Neural progenitor cell (in vitro differentiated cells): ENCODE results near the gene PUM1. TPM values are rescaled to one million over a fixed set of nuclear protein-coding genes. Genes with fewer than 3 reads are reported as not detected.

Experiments
- DNase-seq: peaks from one replicate; pipeline ENCODE4 v3.0.0-alpha.2; 2016; ENCODE audit warnings: low spot score
- H2AFZ ChIP-seq: fragments of 200-600 bp; sonication (generic); replicated peaks from 2 replicates; pipeline ENCODE4 v1.6.1; 2016; ENCODE audit warnings: antibody characterized with exemption
- H3F3A ChIP-seq: fragments of 200-600 bp; sonication (generic); 2 replicates; pipeline ENCODE4 v1.6.1; 2016; ENCODE audit warnings: antibody characterized with exemption, low read depth
- H3K27ac ChIP-seq: fragments of 200-600 bp; sonication (generic); 2 replicates; pipeline ENCODE4 v1.5.1; 2016; ENCODE audit warnings: mild to moderate bottlenecking
- H3K27me3 ChIP-seq: fragments of 200-600 bp; sonication (generic); 2 replicates; pipeline ENCODE4 v1.6.1; 2016; ENCODE audit warnings: mild to moderate bottlenecking, moderate library complexity
- H3K36me3 ChIP-seq: fragments of 200-600 bp; sonication (generic); 2 replicates; pipeline ENCODE4 v1.5.1; 2016
- H3K4me1 ChIP-seq: fragments of 200-600 bp; sonication (generic); 2 replicates; pipeline ENCODE4 v1.6.1; 2016; ENCODE audit warnings: mixed run types
- H3K4me2 ChIP-seq: fragments of 200-600 bp; sonication (generic); 2 replicates; pipeline ENCODE4 v1.6.1; 2016
- H3K4me3 ChIP-seq: fragments of 200-600 bp; sonication (generic); 2 replicates; pipeline ENCODE4 v1.5.1; 2016
- H3K79me2 ChIP-seq: fragments of 200-600 bp; sonication (generic); 2 replicates; pipeline ENCODE4 v1.6.1; 2016; ENCODE audit warnings: low read depth
- H3K9ac ChIP-seq: fragments of 200-600 bp; sonication (generic); 2 replicates; pipeline ENCODE4 v1.6.1; 2016
- H3K9me3 ChIP-seq: fragments of 200-600 bp; sonication (generic); 2 replicates; pipeline ENCODE4 v1.5.1; 2016; ENCODE audit warnings: low read depth
- H4K20me1 ChIP-seq: fragments of 200-600 bp; sonication (generic); 2 replicates; pipeline ENCODE4 v1.6.1; 2016; ENCODE audit warnings: low read depth
- H3K27ac Mint-ChIP-seq: 3 replicates; pipeline ENCODE4 v1.8.0; 2021; ENCODE audit warnings: mixed read lengths
- H3K27me3 Mint-ChIP-seq: 2 replicates; pipeline ENCODE4 v1.8.0; 2022; ENCODE audit warnings: low read depth, mild to moderate bottlenecking, inconsistent platforms, moderate library complexity, mixed read lengths; ENCODE audit not compliant: insufficient read depth
- H3K36me3 Mint-ChIP-seq: 3 replicates; pipeline ENCODE4 v1.8.0; 2021; ENCODE audit warnings: mixed read lengths
- H3K4me1 Mint-ChIP-seq: 3 replicates; pipeline ENCODE4 v1.8.0; 2021; ENCODE audit warnings: mixed read lengths
- H3K4me3 Mint-ChIP-seq: 3 replicates; pipeline ENCODE4 v1.8.0; 2021; ENCODE audit warnings: mild to moderate bottlenecking, moderate library complexity, mixed read lengths
- H3K9me3 Mint-ChIP-seq: 3 replicates; pipeline ENCODE4 v1.8.0; 2020; ENCODE audit warnings: mixed read lengths
- CTCF ChIP-seq: fragments of 200-600 bp; sonication (generic); IDR thresholded peaks from 2 replicates; pipeline ENCODE4 v1.5.1; 2017; ENCODE audit warnings: antibody characterized with exemption, mild to moderate bottlenecking
- EZH2 ChIP-seq: fragments of 200-600 bp; sonication (generic); IDR thresholded peaks from 2 replicates; pipeline ENCODE4 v1.6.1; 2017; ENCODE audit warnings: antibody characterized with exemption, mild to moderate bottlenecking, moderate library complexity
- EZH2phosphoT487 ChIP-seq: fragments of 200-600 bp; sonication (generic); IDR thresholded peaks from 2 replicates; pipeline ENCODE4 v1.6.1; 2017; ENCODE audit warnings: antibody characterized with exemption
- total RNA-seq: library from RNA; depleted of rRNA; stranded (reverse); fragments of >200 nt; gene quantifications from 2 replicates; pipeline ENCODE4 v1.2.3, GENCODE V29; 2015; ENCODE audit warnings: low replicate concordance

PUM1 gene
- total RNA-seq, 1 donor from 2014 or later = 130 TPM

GRCh38 chr1:31058012-31058411 is 7.5 kb downstream of the PUM1 start:
- Mint-ChIP-seq H3K36me3 (peaks cover 32% of the 10 kb centered on the region), H3K4me1 (peaks cover 26% of the 10 kb centered on the region), H3K4me3 (no peak overlapping the region), H3K27me3 (peaks cover 3% of the 10 kb centered on the region), H3K9me3 (no peaks in the 10 kb centered on the region), H3K27ac (no peak overlapping the region)
- DNase-seq = no peak
- H3K4me1 ChIP-seq = peaks cover 19% of the 10 kb centered on the region
- peaks cover 100% of the 10 kb centered on the region for H4K20me1 ChIP-seq
- no peaks in the 10 kb centered on the region for H3K27me3 ChIP-seq
- peaks cover 100% of the 10 kb centered on the region for H3K79me2 ChIP-seq
- no peak for TF ChIP-seq EZH2
- no peak for TF ChIP-seq EZH2phosphoT487
- TF ChIP-seq CTCF = no peak
- H3K4me2 ChIP-seq = no peak overlapping the region
- no peak overlapping the region for H3K9ac ChIP-seq
- no peaks in the 10 kb centered on the region for H3K9me3 ChIP-seq
- H3F3A ChIP-seq = no peaks in the 10 kb centered on the region
- no peak overlapping the region for H3K27ac ChIP-seq
- no peak overlapping the region for H3K4me3 ChIP-seq
- H3K36me3 ChIP-seq = peaks cover 6% of the 10 kb centered on the region
- no peak overlapping the region for H2AFZ ChIP-seq

GRCh38 chr1:31055953-31056352 is 9.6 kb downstream of the PUM1 start:
- Mint-ChIP-seq H3K4me1 (peaks cover 14% of the 10 kb centered on the region), H3K27me3 (peaks cover 4% of the 10 kb centered on the region)
- H3K27me3 ChIP-seq = no peaks in the 10 kb centered on the region

GRCh38 chr1:31055501-31055900 is 10.0 kb downstream of the PUM1 start:
- peaks cover 6% of the 10 kb centered on the region for H3K36me3 ChIP-seq
- H3K79me2 ChIP-seq = peaks cover 100% of the 10 kb centered on the region
- Mint-ChIP-seq H3K27ac (no peak overlapping the region), H3K27me3 (peaks cover 4% of the 10 kb centered on the region), H3K4me1 (peaks cover 17% of the 10 kb centered on the region), H3K4me3 (no peak overlapping the region), H3K9me3 (no peaks in the 10 kb centered on the region), H3K36me3 (peaks cover 38% of the 10 kb centered on the region)
- H3K27me3 ChIP-seq = no peaks in the 10 kb centered on the region
- no peaks in the 10 kb centered on the region for H3K4me1 ChIP-seq
- TF ChIP-seq EZH2phosphoT487 (no peak), EZH2 (no peak), CTCF (no peak)
- no peak overlapping the region for H3K4me2 ChIP-seq
- no peak overlapping the region for H3K9ac ChIP-seq
- H3F3A ChIP-seq = peaks cover 4% of the 10 kb centered on the region
- H3K27ac ChIP-seq = no peak overlapping the region
- no peak overlapping the region for H3K4me3 ChIP-seq
- no peak overlapping the region for H2AFZ ChIP-seq
- DNase-seq = no peak
- H3K9me3 ChIP-seq = no peaks in the 10 kb centered on the region
- H4K20me1 ChIP-seq = peaks cover 100% of the 10 kb centered on the region

More at GRCh38 chr1:31055953-31056352, 9.6 kb downstream of the PUM1 start:
- H3K9ac ChIP-seq = no peak overlapping the region
- no peak overlapping the region for H3K27ac ChIP-seq
- no peak overlapping the region for H3K4me2 ChIP-seq
- H3K4me3 ChIP-seq = no peak overlapping the region
- peaks cover 6% of the 10 kb centered on the region for H3K36me3 ChIP-seq
- peaks cover under 1% of the 10 kb centered on the region for H3K4me1 ChIP-seq
- Mint-ChIP-seq H3K27ac (no peak overlapping the region), H3K9me3 (no peaks in the 10 kb centered on the region), H3K36me3 (peaks cover 34% of the 10 kb centered on the region), H3K4me3 (no peak overlapping the region)
- peaks cover 100% of the 10 kb centered on the region for H3K79me2 ChIP-seq
- no peaks in the 10 kb centered on the region for H3F3A ChIP-seq
- no peaks in the 10 kb centered on the region for H3K9me3 ChIP-seq
- no peak overlapping the region for H2AFZ ChIP-seq
- TF ChIP-seq EZH2 (no peak), CTCF (no peak), EZH2phosphoT487 (no peak)
- DNase-seq = no peak
- H4K20me1 ChIP-seq = peaks cover 100% of the 10 kb centered on the region
